HepG2 (cell line): Measurements from ENCODE around the gene KMT2B. TPM values are rescaled to one million over a fixed set of nuclear protein-coding genes. Genes with fewer than 3 reads are reported as not detected.

ENCODE experiments used
- CHD2 ChIP-seq: IDR thresholded peaks from 2 replicates; pipeline ENCODE4 v1.6.1; 2011; ENCODE audit warnings: low read depth, low read length, improper control_type of control experiment
- HNF1B ChIP-seq: sonication (generic); formaldehyde crosslinking; IDR thresholded peaks from 2 replicates; pipeline ENCODE4 v1.5.1; 2020; ENCODE audit warnings: mild to moderate bottlenecking, moderate library complexity, missing genetic modification reagents
- IRF1 ChIP-seq: sonication (generic); formaldehyde crosslinking; IDR thresholded peaks from 2 replicates; pipeline ENCODE4 v1.4.0; 2020; ENCODE audit warnings: low read depth, mild to moderate bottlenecking, missing genetic modification reagents
- KMT2A ChIP-seq: sonication (generic); formaldehyde crosslinking; IDR thresholded peaks from 2 replicates; pipeline ENCODE4 v1.4.0; 2020; ENCODE audit warnings: missing genetic modification reagents
- MEIS1 ChIP-seq: sonication (generic); formaldehyde crosslinking; IDR thresholded peaks from 2 replicates; pipeline ENCODE4 v1.9.0; 2021; ENCODE audit warnings: mild to moderate bottlenecking, missing genetic modification reagents, moderate library complexity, borderline replicate concordance
- MTF1 ChIP-seq: sonication (generic); formaldehyde crosslinking; IDR thresholded peaks from 2 replicates; pipeline ENCODE4 v1.5.0; 2020; ENCODE audit warnings: missing genetic modification reagents
- PAF1 ChIP-seq: IDR thresholded peaks from 2 replicates; pipeline ENCODE4 v1.6.1; 2016; ENCODE audit warnings: missing genetic modification reagents, missing compliant biosample characterization
- PHF8 ChIP-seq: sonication (generic); formaldehyde crosslinking; IDR thresholded peaks from 2 replicates; pipeline ENCODE4 v1.5.0; 2020; ENCODE audit warnings: missing genetic modification reagents
- REXO4 ChIP-seq: sonication (generic); formaldehyde crosslinking; IDR thresholded peaks from 2 replicates; pipeline ENCODE4 v1.8.0; 2022; ENCODE audit warnings: missing genetic modification reagents, mild to moderate bottlenecking, borderline replicate concordance
- SIN3B ChIP-seq: fragments of 150-350 bp; IDR thresholded peaks from 2 replicates; pipeline ENCODE4 v1.6.1; 2014; ENCODE audit warnings: low read length
- SIX1 ChIP-seq: sonication (generic); formaldehyde crosslinking; IDR thresholded peaks from 2 replicates; pipeline ENCODE4 v1.4.0; 2020; ENCODE audit warnings: missing genetic modification reagents, borderline replicate concordance
- SPEN ChIP-seq: sonication (generic); formaldehyde crosslinking; IDR thresholded peaks from 2 replicates; pipeline ENCODE4 v1.5.1; 2020; ENCODE audit warnings: low read depth, mild to moderate bottlenecking, missing genetic modification reagents
- TFE3 ChIP-seq: IDR thresholded peaks from 2 replicates; pipeline ENCODE4 v1.6.1; 2016
- THRA ChIP-seq: sonication (generic); formaldehyde crosslinking; IDR thresholded peaks from 2 replicates; pipeline ENCODE4 v1.4.0; 2020; ENCODE audit warnings: missing genetic modification reagents, borderline replicate concordance
- ZFP41 ChIP-seq: sonication (generic); formaldehyde crosslinking; IDR thresholded peaks from 2 replicates; pipeline ENCODE4 v1.4.0; 2020; ENCODE audit warnings: mild to moderate bottlenecking, missing genetic modification reagents, borderline replicate concordance
- ZFP62 ChIP-seq: sonication (generic); formaldehyde crosslinking; IDR thresholded peaks from 2 replicates; pipeline ENCODE4 v1.4.0; 2020; ENCODE audit warnings: missing genetic modification reagents
- ZFY ChIP-seq: sonication (generic); formaldehyde crosslinking; IDR thresholded peaks from 2 replicates; pipeline ENCODE4 v1.4.0; 2020; ENCODE audit warnings: missing genetic modification reagents
- ZMYM4 ChIP-seq: sonication (generic); formaldehyde crosslinking; IDR thresholded peaks from 2 replicates; pipeline ENCODE4 v1.8.1; 2023; ENCODE audit warnings: mild to moderate bottlenecking, missing genetic modification reagents
- ZNF275 ChIP-seq: sonication (generic); formaldehyde crosslinking; IDR thresholded peaks from 2 replicates; pipeline ENCODE4 v1.8.0; 2022; ENCODE audit warnings: missing genetic modification reagents, mild to moderate bottlenecking, inconsistent platforms, borderline replicate concordance
- ZNF501 ChIP-seq: sonication (generic); formaldehyde crosslinking; IDR thresholded peaks from 2 replicates; pipeline ENCODE4 v1.5.1; 2020; ENCODE audit warnings: mild to moderate bottlenecking, moderate library complexity, missing genetic modification reagents
- ZNF615 ChIP-seq: sonication (generic); formaldehyde crosslinking; IDR thresholded peaks from 2 replicates; pipeline ENCODE4 v1.5.0; 2020; ENCODE audit warnings: mild to moderate bottlenecking, missing genetic modification reagents, borderline replicate concordance
- ZNF737 ChIP-seq: sonication (generic); formaldehyde crosslinking; IDR thresholded peaks from 2 replicates; pipeline ENCODE4 v1.5.0; 2020; ENCODE audit warnings: missing genetic modification reagents, mild to moderate bottlenecking, borderline replicate concordance
- polyA plus RNA-seq, 8 experiments: library from polyadenylated mRNA; depleted of rRNA in 3 of 8; stranded (reverse) in 7 of 8; unstranded in 1 of 8; fragments of >200 nt; fragmentation: Illumina TruSeq in 4 of 8; extraction: Trizol in 4 of 8; gene quantifications; 2 replicates each; pipeline versions ENCODE4 v1.2.1 to v1.2.3, GENCODE V29; 2011 to 2016; ENCODE audit warnings: low read depth in 4 of 8, missing spikeins in 1 of 8, mixed read lengths in 1 of 8; ENCODE audit not compliant: insufficient read depth in 1 of 8
- total RNA-seq, 5 experiments: library from RNA; depleted of rRNA; stranded (reverse); fragments of >200 nt; fragmentation: Illumina TruSeq; extraction: Trizol; gene quantifications; 2 replicates each; pipeline ENCODE4 v1.2.3, GENCODE V29; 2016; ENCODE audit warnings: low read depth in 1 of 5

KMT2B gene
- total and polyA plus RNA-seq, 2 of the 13 experiments (the other 11 are each of a cell fraction or from before 2014, with no cell fraction given): 6.2 to 16.9 TPM

- TF ChIP-seq SPEN (CRISPR knock-in tag) (peak; percentile 56), ZNF615 (no peak; the same call in 1 of the 2 replicates), THRA (CRISPR knock-in tag) (no peak), ZMYM4 (CRISPR knock-in tag) (no peak), TFE3 (CRISPR knock-in tag) (peak; percentile 18; the same call in 1 of the 2 replicates), ZFP62 (CRISPR knock-in tag) (peak; percentile 56; the same call in 1 of the 2 replicates), IRF1 (CRISPR knock-in tag) (no peak), HNF1B (CRISPR knock-in tag) (no peak), MTF1 (CRISPR knock-in tag) (no peak), CHD2 (peak; percentile 75), ZNF275 (peak; percentile 46; the same call in 1 of the 2 replicates), KMT2A (no peak), SIN3B (0 out of 2 replicates have a peak, but pooled peaks have one; percentile 18), PAF1 (CRISPR knock-in tag) (no peak), PHF8 (no peak; the same call in none of the 2 replicates), SIX1 (no peak), ZFY (CRISPR knock-in tag) (peak; percentile 85), ZFP41 (no peak), ZNF501 (CRISPR knock-in tag) (peak; percentile 42; the same call in 1 of the 2 replicates), MEIS1 (no peak), REXO4 (CRISPR knock-in tag) (no peak), ZNF737 (CRISPR knock-in tag) (no peak)
Measured at GRCh38 chr19:35757749-35758608, 40.2 kb downstream of the KMT2B start, which contains the start of gene PROSER3 (continued).
